Left ventricle myocardium inferior (tissue), 1 donor: ENCODE data around the gene ULBP1. TPM values are rescaled to one million over a fixed set of nuclear protein-coding genes. Genes with fewer than 3 reads are reported as not detected.
"Not testable (repeated sequence)": the region's sequence is repeated elsewhere in the genome, so short reads cannot be mapped to it uniquely, and the experiment has no call there.

Experiments
- DNase-seq: peaks from one replicate; pipeline ENCODE4 v3.0.0-alpha.2; 2020
- H3K27ac ChIP-seq: fragments of 200-600 bp; replicated peaks from 2 replicates; pipeline ENCODE4 v1.8.0; 2021
- H3K27me3 ChIP-seq: fragments of 200-600 bp; 2 replicates; pipeline ENCODE4 v1.8.0; 2021; ENCODE audit warnings: low read depth
- H3K36me3 ChIP-seq: fragments of 200-600 bp; 2 replicates; pipeline ENCODE4 v1.8.0; 2021
- H3K4me1 ChIP-seq: fragments of 200-600 bp; 2 replicates; pipeline ENCODE4 v1.8.0; 2021
- H3K4me3 ChIP-seq: fragments of 200-600 bp; 2 replicates; pipeline ENCODE4 v1.8.0; 2021; ENCODE audit warnings: mild to moderate bottlenecking, moderate library complexity
- H3K9me3 ChIP-seq: fragments of 200-600 bp; replicated peaks from 2 replicates; pipeline ENCODE4 v1.8.0; 2021
- intact Hi-C: fragments of 100-400 bp; cut with micrococcal nuclease; formaldehyde crosslinking; loops from one replicate; pipeline ENCODE4 v1.11.0; 2022
- total RNA-seq: library from RNA; stranded (reverse); fragmentation: NEBNext Ultra II Directional; extraction: Animal tissue kit (Norgen Biotek cat#: 25700); gene quantifications from one replicate; pipeline ENCODE4 v1.2.1, GENCODE V29; 2021
- TF ChIP-seq, protein P1 (sequence below): fragments of 200-600 bp; IDR thresholded peaks from 2 replicates; pipeline ENCODE4 v1.8.0; 2021; ENCODE audit warnings: antibody characterized with exemption, mild to moderate bottlenecking, borderline replicate concordance
- donor health status: DM: no; HTN: yes; CAD: no; lungs with severe emphysema.

Gene ULBP1
- total RNA-seq, 1 donor from 2014 or later = 0.38 TPM

DNA sequence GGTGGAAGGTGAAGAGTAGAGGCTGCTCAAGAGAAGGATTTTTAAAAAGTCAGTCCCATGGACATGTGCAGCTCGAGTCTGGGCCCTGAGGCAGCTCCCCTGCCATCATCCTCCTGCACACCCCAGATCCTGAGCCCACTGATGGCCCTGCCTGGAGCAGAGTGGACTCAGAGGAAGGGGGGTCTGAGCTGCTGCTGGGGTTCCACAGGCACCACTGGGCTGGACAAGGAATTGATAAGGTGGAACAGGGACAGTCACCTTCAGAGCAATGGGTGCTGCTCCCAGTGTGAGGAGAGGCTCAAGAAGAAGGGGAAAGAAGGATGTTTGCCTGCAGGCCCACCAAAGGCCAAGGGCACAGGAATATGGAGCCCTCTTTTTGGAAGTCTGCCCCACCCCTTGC is 15.7 kb upstream of the ULBP1 start:
- no peak for DNase-seq
- Histone ChIP-seq H3K9me3 (no peaks in the 10 kb centered on the region), H3K36me3 (no peaks in the 10 kb centered on the region), H3K27me3 (peaks cover 52% of the 10 kb centered on the region), H3K4me3 (no peak overlapping the region), H3K4me1 (no peaks in the 10 kb centered on the region), H3K27ac (no peak overlapping the region)
- TF ChIP-seq, protein P1, sequence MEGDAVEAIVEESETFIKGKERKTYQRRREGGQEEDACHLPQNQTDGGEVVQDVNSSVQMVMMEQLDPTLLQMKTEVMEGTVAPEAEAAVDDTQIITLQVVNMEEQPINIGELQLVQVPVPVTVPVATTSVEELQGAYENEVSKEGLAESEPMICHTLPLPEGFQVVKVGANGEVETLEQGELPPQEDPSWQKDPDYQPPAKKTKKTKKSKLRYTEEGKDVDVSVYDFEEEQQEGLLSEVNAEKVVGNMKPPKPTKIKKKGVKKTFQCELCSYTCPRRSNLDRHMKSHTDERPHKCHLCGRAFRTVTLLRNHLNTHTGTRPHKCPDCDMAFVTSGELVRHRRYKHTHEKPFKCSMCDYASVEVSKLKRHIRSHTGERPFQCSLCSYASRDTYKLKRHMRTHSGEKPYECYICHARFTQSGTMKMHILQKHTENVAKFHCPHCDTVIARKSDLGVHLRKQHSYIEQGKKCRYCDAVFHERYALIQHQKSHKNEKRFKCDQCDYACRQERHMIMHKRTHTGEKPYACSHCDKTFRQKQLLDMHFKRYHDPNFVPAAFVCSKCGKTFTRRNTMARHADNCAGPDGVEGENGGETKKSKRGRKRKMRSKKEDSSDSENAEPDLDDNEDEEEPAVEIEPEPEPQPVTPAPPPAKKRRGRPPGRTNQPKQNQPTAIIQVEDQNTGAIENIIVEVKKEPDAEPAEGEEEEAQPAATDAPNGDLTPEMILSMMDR = no peak
- intact Hi-C loops = no loop called here

DNA sequence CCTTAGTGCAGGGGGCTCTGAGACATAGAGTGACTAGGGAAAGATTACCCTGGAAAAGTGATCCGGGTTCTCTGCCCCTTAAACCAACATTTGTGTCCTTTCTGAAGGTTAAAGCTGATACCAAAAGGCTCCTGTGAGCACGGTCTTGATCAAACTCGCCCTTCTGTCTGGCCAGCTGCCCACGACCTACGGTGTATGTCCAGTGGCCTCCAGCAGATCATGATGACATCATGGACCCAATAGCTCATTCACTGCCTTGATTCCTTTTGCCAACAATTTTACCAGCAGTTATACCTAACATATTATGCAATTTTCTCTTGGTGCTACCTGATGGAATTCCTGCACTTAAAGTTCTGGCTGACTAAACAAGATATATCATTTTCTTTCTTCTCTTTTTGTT is 15.1 kb upstream of the ULBP1 start:
- TF ChIP-seq, protein P1 = no peak
- Histone ChIP-seq H3K27me3 (peaks cover 58% of the 10 kb centered on the region), H3K36me3 (no peaks in the 10 kb centered on the region), H3K4me3 (no peak overlapping the region), H3K27ac (no peak overlapping the region), H3K9me3 (no peaks in the 10 kb centered on the region), H3K4me1 (no peaks in the 10 kb centered on the region)
- intact Hi-C loops = no loop called here
- DNase-seq = no peak

DNA sequence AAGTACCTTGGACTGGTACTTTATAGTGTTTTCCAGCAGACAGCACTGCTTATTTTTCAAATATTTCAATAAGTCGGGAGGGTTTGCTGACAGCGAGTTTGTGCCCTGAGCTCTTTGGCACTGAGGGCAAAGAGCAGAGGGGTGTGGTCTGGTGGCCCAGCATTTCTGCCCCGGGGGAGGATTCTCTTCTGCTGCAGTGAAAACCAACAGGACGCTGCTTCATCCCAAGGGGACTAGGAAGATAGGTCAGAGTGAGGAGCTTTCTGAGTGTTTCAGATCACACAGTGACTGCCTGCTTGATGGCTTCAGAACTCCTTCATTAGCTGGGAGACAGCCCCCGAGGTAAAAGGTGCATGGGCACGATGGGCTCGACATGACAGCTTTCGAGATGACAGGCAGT is 13.3 kb upstream of the ULBP1 start:
- DNase-seq = no peak
- no peak overlapping the region for H3K4me3 ChIP-seq
- H3K36me3 ChIP-seq = no peaks in the 10 kb centered on the region
- intact Hi-C loops = no loop called here
- peaks cover 7% of the 10 kb centered on the region for H3K4me1 ChIP-seq
- no peaks in the 10 kb centered on the region for H3K9me3 ChIP-seq
- peaks cover 76% of the 10 kb centered on the region for H3K27me3 ChIP-seq
- TF ChIP-seq, protein P1 = no peak
- no peak overlapping the region for H3K27ac ChIP-seq

DNA sequence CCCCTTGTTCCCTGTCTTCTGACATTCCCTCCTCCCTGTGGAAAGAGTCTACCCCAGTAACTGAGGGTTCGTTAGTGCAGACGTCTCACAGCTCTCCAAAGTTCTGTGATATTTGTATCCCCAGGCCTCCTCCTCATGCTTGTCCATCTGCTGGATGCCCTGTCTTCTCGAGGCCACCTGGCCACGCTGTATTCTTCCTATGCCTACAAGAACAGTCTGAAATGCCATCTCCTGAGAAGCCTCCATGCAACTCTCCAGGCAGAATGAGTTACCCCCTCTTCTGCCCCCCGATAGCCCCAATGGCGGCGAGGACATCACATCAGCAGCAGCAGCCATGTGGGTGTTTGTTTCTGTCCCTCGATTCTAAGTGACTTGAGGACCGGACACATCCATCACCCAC is 12.6 kb upstream of the ULBP1 start:
- no peak for DNase-seq
- TF ChIP-seq, protein P1 = no peak
- Histone ChIP-seq H3K27ac (no peak overlapping the region), H3K36me3 (no peaks in the 10 kb centered on the region), H3K4me1 (peaks cover 7% of the 10 kb centered on the region), H3K9me3 (no peaks in the 10 kb centered on the region), H3K27me3 (peaks cover 83% of the 10 kb centered on the region), H3K4me3 (no peak overlapping the region)
- intact Hi-C loops = no loop called here

DNA sequence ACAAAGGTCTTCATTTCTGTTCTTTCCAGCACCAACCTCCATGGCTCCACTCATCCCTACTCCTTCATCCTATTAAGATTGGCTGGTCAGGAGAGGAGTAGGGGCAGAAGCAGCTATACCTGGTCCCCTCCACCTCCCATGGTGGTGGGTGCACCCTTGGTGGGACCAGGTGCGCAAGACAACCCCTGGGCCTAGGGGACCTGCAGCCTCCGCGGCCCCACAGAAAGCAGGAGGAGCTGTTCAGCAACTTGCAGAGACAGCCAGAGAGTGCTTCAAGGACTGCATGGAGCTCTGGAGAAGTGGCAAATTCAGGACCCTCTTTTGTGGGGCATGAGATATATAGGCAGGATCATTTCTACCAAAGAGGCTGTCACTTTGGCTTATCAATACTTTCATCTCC is 12.1 kb upstream of the ULBP1 start:
- H3K4me3 ChIP-seq = no peak overlapping the region
- TF ChIP-seq, protein P1 = no peak
- H3K27ac ChIP-seq = no peak overlapping the region
- intact Hi-C loops = no loop called here
- H3K27me3 ChIP-seq = peaks cover 88% of the 10 kb centered on the region
- no peaks in the 10 kb centered on the region for H3K9me3 ChIP-seq
- peaks cover 7% of the 10 kb centered on the region for H3K4me1 ChIP-seq
- no peak for DNase-seq
- no peaks in the 10 kb centered on the region for H3K36me3 ChIP-seq

DNA sequence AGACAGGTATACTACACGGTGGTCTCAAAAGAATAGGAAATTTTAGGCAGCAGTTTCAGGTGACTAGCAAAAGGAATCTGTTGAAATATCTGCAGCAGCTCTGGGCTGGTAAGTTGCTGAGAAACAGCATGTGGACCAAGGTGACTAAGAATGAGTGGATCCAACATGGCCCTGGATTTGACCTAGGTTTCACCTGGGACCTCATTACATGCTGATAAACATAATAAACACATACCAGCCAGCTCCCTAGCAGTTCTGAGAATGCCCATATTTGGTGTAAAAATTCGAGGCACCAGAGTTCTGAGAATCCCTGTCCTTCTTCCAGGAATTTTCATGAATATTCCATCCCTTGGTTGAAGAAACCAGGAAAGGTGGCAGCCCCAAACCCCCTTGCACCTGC is 10.4 kb upstream of the ULBP1 start:
- H3K27ac ChIP-seq, H3K4me3 ChIP-seq, H3K9me3 ChIP-seq, H3K36me3 ChIP-seq, H3K4me1 ChIP-seq, DNase-seq, intact Hi-C loops: not testable (repeated sequence)
- H3K27me3 ChIP-seq = peaks cover 99% of the 10 kb centered on the region

DNA sequence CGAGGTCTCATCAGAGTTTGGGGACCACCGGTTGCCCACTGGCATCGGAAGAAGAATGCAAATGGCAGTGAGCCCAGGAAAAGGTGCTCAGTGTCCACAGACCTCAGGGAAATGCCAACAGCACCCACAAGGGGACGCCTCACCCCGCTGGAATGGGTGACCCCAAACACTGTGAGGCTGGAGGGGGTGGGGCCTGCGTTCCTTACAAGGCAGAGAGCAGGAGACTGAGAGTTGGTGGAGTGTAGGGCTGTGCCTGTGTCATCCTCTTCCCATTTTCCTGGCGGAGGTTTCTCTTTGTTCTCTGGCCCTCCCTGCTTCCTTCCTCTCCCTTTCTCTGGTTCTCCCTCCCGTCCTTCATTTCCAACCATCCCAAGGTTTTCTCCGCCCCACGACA is 9.8 kb upstream of the ULBP1 start:
- DNase-seq, H3K4me1 ChIP-seq, intact Hi-C loops, H3K9me3 ChIP-seq, H3K27ac ChIP-seq, H3K36me3 ChIP-seq: not testable (repeated sequence)
- Histone ChIP-seq H3K27me3 (peaks cover 98% of the 10 kb centered on the region), H3K4me3 (peak overlapping the region; percentile 29)

DNA sequence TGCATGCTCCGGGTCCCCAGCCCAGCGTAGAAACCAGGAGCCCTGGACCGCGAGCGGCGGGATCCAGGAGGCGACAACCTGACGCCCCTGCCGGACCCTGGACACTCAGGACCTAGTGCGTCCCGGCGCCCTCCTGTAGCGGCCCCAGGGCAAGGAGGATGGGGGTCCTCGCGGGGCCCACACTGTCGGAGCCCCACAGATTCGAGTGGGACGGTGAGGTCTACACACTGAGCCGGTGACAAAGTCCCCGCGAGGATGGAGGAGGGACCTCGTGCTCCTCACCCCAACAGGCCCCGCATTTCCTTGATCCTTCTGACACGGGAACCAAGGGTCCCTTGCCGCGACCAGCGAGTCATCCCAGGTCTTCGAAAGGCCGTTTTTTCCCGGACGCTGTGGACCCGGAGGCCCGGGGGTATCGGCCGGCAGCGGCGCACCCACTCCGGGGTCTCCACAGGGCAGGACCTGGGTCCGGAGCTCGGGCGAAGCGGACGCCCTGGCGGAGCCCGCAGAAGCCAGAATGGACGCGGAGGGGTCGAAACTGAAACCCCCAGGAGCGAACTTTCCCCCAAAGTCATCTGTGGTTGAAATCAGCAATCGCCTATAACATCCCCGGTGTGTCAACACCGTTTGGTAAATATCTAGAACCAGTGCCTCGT is 9.3 kb upstream of the ULBP1 start:
- H3K27ac ChIP-seq = not testable (repeated sequence)
- peaks cover 98% of the 10 kb centered on the region for H3K27me3 ChIP-seq

DNA sequence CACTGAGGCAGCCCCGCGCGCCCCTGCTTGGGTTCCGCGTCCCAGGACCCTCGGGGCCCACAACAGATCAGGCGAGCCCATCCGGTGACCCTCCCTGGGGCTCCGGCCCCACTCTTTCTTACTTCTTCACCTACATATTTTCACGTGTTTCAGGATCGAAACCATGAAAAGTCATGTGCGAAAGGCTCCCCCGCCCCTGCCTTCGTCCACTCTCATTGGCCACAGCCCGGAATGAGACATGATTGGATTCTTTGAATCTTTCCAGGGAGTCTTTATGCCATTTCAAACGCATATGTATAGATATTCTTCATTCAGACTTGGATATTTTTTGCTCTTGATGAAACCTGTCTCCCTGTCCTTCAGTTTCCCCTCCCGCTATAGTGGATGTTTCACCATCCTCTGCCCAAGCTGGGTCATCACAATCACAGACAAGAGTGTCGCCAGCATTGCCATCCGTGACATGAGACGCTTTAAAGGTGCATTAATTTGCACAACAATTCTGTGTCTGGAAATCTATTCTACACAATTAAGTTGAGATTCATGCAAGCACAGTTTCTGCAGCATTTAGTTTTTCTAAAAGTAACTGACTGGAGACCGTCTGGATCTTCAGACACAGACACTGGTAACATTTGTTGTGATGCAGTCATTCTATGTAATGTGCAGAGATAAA is 8.6 kb upstream of the ULBP1 start:
- H3K27me3 ChIP-seq = peaks cover 98% of the 10 kb centered on the region
- intact Hi-C loops, H3K27ac ChIP-seq: not testable (repeated sequence)

More for the DNA sequence above, 9.3 kb upstream of the ULBP1 start:
- H3K9me3 ChIP-seq, H3K36me3 ChIP-seq, DNase-seq, intact Hi-C loops, H3K4me1 ChIP-seq: not testable (repeated sequence)
- peak overlapping the region; percentile 29 for H3K4me3 ChIP-seq

More for the DNA sequence above, 8.6 kb upstream of the ULBP1 start:
- H3K9me3 ChIP-seq, DNase-seq, H3K4me1 ChIP-seq, H3K4me3 ChIP-seq, H3K36me3 ChIP-seq: not testable (repeated sequence)
